Measurements from ENCODE around the gene PSMA8.
"Not testable (repeated sequence)": the region's sequence is repeated elsewhere in the genome, so short reads cannot be mapped to it uniquely, and the experiment has no call there.

PSMA8 gene

DNA sequence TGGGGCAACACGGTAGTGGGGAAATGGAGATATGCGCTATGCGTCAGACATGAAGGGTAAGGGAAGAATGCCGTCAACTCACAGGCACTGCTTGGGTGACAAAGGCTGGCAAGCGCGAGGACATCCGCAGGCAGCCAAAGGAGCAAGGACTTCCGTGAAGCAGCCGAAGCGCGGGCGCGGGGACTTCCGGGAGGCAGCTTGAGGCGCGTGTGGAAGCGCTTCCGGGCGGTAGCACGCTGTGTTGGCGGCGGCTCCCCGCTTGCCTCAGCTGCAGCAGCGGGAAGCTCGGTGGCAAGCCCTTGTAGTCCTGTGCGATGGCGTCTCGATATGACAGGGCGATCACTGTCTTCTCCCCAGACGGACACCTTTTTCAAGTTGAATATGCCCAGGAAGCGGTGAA, at the start of gene PSMA8:
TSS of gene PSMA8 (plus strand) at position 218 of the 400 bp plus-strand sequence. CDS start at position 315, 97 bp downstream.
- FAIRE-seq, result no peak

DNA sequence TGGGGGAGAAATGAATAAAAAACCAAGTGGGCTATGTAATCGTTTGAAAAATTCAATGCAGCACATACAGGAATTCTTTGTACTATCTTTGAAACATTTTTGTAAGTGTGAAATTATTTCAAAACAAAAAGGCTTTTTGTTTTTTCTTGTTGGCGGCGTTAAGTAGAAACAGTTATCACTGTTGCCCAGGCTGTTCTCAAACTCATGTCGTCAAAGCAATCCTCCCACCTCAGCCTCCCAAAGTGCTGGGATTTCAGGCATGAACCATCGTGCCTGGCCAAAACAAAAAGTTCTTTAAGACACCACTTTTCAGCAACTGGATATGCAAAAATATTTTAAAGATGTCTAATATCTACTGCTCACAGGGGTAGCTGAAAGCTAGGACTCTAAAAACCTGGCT, 48.6 kb upstream of the PSMA8 start:
- no peak for FAIRE-seq

- FAIRE-seq, result no peak
Measured at GRCh38 chr18:26086959-26087358, 46.7 kb upstream of the PSMA8 start.

DNA sequence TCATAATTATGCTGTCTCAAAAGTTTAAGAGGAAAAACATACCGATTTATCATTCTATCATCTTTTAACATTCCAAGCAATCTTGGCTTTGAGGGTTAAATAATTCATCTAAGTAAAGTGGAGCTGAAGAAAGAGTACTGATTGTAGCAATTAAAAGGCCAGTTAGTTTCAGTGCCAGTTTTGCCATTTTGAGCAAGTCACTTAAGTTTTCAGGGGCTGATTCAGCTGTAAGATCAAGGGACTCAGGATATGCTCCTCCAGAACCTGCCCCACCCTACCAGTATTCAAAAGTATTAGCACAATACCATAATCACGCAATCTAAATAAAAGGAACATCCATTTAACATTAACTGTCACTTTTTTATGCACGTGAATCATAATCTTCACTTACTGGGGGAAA, 45.2 kb upstream of the PSMA8 start:
- no peak for FAIRE-seq

DNA sequence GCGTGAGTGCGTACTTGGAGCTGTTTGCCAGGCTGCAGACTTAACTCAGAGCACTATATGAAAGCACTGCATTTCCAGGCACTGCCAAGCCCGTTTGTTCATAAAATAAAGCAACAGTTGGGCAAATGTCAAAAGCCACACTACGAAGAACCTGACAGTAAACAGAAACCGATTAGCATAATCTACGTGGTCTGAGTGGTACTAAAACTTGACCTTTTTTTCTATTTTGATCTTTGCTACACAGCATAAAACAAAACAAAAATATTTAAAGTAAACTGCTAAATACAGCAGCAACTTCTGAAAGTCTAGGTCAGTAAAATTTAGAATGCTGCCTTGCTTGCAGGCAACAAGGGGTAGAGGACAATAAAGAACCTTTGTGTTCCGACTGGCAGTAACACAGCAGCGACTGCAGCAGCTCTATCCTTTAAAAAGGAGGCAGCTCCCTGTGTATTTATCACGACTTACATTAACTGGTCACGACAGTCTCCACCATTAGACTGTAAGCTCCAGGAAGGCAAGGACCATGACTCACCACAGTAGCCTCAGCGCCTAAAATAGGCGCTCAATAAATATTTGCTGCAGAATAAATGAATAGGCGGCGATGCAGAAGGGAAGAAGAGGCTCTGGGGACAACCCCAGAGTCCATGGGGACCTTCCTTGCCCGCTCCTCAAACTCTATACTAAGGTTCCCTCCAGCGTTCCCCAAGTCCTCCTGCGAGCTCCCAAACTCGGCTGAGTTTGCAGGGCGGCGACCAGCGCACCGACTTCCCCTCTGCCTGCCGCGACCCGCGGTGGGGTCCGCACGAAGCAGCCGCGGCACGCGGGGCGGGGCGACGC, 44.2 kb upstream of the PSMA8 start:
- FAIRE-seq, result no peak

DNA sequence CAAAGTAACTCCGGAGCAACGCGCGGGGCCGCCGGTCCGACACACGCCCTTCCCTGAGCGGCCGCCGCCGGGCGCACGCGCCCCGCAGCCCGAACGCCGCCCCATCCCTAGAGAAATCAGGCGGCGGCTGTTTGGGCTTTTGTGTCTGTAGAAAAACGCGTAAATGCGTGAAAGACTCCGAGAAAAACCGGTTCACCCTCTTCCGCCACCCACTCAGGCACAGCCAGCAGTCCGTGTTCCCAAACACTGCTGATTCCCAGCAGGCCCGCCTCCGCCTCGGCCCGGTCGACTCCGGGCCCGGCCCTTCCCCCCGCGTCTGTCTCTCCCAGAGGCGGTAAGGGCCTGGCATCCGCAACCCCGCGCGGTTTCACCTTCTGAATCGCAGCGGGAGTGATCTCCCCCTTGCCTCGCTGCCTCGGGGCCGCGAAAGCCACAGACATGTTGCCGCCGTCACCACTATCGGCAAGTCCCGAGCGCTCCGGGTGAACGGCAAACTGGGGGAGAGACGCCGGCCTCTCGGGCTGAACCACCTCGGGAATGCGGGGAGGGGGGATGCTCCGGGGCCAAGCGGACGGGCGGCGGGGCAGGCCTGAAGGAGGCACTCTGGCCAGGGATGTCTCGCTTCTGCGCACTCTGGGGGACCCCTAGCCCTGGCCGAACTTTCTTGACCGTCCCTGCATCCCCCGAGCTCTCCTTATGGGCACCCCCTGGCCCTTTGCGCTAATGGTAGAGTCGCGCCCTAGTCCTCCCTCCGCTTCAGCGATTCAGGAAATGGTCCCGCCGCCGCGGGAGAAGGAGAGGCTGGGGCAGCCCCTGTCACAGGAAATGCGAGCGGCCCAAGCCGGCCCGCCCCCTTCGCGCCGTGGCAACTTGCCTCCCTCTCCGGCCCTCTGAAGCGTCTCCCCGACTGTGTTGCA, 43.3 kb upstream of the PSMA8 start, which contains the start of gene SS18:
TSS of gene SS18 (minus strand) at position 484 of the 917 bp plus-strand sequence. CDS start at position 440, 44 bp downstream.
- FAIRE-seq, result no peak

DNA sequence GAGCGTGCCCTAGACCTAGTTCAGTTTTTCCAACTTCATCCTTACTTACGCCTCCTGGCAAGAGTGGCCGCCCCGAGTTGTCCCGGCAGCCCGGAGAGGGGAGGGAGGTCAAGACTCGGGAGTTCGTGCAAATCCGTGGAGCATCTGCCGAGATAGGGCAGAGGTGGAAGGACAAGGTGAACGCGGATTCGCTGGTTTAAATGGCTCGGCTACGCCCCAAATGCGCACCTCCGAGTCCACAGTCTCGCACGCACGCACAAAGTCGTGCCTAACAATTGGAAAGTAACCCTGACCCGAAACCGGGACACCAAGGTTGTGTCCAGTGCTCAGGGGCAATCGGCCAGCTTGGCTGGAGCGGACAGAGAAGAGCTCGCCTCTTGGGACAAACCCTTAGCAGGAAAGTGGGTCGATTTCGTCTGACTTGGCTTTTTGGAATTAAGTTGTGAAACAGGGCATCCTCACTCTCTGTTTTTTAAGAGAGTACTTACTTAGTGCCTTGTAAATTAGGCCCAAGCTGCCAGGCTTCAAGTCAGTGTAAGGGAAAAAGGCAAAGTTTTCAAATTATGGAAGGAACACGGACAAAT, 42.5 kb upstream of the PSMA8 start:
- FAIRE-seq, result no peak

GRCh38 chr18:26096852-26097251, 36.8 kb upstream of the PSMA8 start:
- no peak for FAIRE-seq

- FAIRE-seq, result no peak
Measured at GRCh38 chr18:26097563-26097962, 36.1 kb upstream of the PSMA8 start.

GRCh38 chr18:26103579-26103978, 30.1 kb upstream of the PSMA8 start:
- no peak for FAIRE-seq

DNA sequence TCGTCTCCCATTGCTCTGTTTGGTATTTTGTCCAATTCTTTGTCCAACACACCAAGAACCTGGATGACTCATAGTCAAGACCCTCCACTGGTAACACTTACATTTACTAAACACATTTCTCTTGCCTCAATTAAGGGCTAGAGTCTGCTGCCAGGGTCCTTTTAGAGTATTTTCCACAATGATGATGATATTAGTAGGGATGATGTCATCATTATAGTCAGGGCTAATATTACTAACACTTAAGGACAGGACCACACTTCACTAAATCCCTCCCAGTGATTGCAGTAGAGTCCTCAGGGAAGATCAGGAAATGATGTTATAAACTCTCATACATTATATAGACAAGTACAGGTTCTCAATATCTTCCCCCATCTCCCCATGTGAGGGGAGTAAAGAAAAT, 29.6 kb upstream of the PSMA8 start:
- FAIRE-seq, result no peak

GRCh38 chr18:26119246-26119645, 14.4 kb upstream of the PSMA8 start:
- FAIRE-seq, result no peak

DNA sequence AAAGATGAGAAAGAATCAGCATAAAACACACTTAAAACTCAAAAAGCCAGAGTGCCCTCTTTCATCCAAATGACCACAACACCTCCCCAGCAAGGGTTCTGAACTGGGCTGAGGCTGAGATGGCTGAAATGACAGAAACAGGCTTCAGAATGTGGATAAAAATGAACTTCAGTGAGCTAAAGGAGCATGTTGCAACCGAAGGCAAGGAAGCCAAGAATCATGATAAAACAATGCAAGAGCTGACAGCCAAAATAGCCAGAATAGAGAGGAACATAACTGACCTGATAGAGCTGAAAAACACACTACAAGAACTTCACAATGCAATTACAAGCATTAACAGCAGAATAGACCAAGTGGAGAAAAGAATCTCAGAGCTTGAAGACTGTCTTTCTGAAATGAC, 12.2 kb upstream of the PSMA8 start:
- FAIRE-seq, result no peak

GRCh38 chr18:26121994-26122393, 11.7 kb upstream of the PSMA8 start:
- not testable (repeated sequence) for FAIRE-seq

GRCh38 chr18:26127786-26128185, 5.9 kb upstream of the PSMA8 start:
- no peak for FAIRE-seq

DNA sequence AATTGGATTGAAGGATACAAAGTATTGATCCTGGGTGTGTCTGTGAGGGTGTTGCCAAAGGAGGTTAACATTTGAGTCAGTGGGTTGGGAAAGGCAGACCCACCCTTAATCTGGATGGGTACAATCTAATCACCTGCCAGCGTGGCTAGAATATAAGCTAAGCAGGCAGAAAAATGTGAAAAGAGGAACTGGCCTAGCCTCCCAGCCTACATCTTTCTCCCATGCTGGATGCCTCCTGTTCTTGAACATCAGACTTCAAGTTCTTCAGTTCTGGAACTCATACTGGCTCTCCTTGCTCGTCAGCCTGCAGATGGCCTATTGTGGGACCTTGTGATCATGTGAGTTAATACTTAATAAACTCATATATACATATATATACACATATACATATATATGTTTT, 5.5 kb upstream of the PSMA8 start:
- not testable (repeated sequence) for FAIRE-seq

DNA sequence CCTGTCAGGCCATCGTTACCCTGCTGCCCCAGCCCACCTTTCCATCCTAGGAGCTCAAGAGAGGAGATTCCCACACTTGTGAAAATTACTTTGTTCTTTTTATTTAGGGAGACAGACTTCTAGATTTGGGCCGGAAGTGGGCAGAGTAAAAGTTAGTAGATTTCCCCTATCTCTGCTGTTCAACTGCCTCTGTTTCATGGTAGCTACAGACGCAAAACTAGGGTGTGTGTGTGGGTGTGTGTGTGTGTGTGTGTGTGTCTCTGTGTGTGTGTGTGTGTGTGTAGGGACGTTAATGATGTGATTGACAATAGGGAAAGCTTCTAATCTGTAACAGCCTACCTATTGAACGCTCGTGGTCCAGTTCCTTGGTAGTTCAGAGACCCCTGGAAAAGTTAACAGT, 438 bp downstream of the PSMA8 start:
- no peak for FAIRE-seq

DNA sequence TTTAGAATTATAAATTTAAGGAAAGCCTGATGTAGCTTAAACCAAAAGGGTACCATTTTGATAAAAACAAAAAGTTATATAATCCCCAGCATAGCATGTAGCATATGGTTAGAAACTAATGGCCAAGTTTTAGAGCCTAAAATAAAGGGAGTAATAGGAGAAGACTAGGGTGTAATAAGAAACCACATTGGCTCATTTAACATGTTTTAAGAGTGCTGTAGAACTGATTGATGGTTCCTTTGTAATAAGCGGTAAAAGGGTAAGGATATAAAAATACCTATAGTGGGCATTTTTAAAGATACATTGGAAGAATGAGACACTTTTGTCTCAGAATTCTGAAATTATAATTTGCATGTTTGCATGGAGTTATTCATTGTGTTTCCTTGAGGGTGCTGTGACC, 1.9 kb downstream of the PSMA8 start:
- no peak for FAIRE-seq

GRCh38 chr18:26157326-26157725, 23.7 kb downstream of the PSMA8 start:
- no peak for FAIRE-seq

- FAIRE-seq, result peak; percentile 78
Measured at GRCh38 chr18:26159353-26159752, 25.7 kb downstream of the PSMA8 start.

GRCh38 chr18:26164571-26164970, 30.9 kb downstream of the PSMA8 start:
- FAIRE-seq, result no peak

GRCh38 chr18:26167592-26167991, 33.9 kb downstream of the PSMA8 start:
- FAIRE-seq, result not testable (repeated sequence)

DNA sequence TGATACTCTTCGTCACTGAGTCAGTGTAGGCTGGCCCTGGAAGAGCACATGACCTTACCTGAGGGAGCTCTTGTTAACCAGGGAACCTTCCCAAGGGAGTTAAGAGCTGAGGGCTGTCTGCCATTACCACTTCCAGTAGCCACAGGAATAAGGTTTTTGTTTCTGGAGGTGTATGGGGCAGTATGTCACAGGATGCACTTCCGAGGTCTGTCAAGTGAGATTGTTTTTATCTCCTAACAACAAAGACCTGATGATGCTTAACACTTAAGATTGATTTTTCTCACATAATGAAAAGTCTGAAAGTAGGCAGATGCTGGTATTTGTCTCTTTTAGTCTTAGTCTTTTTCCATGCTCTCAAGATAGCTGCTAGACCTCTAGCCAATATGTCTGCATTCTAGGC, 41.8 kb downstream of the PSMA8 start:
- FAIRE-seq, result no peak

Measured in TTC549 (cell line).